Ovary (tissue), 9 donors: Measurements from ENCODE around the gene SRP68. TPM values are rescaled to one million over a fixed set of nuclear protein-coding genes. Genes with fewer than 3 reads are reported as not detected.

Source experiments
- DNase-seq, 5 donors: peaks; one replicate each; pipeline ENCODE4 v3.0.0-alpha.2; 2019 to 2020
- H3K27ac ChIP-seq, 2 donors: fragments of 200-600 bp; one replicate each; pipeline versions ENCODE4 v1.5.1 to v1.8.0; 2019 to 2022
- H3K27me3 ChIP-seq: fragments of 200-600 bp; one replicate; pipeline ENCODE4 v1.8.0; 2022
- H3K36me3 ChIP-seq: fragments of 200-600 bp; sonication (generic); one replicate; pipeline ENCODE4 v1.5.1; 2019
- H3K4me1 ChIP-seq: one replicate; pipeline ENCODE4 v1.8.1; 2013; ENCODE audit warnings: mild to moderate bottlenecking, moderate library complexity; ENCODE audit not compliant: insufficient read depth
- H3K4me3 ChIP-seq: fragments of 200-600 bp; sonication (generic); one replicate; pipeline ENCODE4 v1.5.1; 2017
- H3K9me3 ChIP-seq, 2 donors: fragments of 200-600 bp in 1 of 2; sonication (generic) in 1 of 2; one replicate each; pipeline versions ENCODE4 v1.5.1 to v1.8.1; 2013 to 2019; ENCODE audit warnings: mild to moderate bottlenecking in 1 of 2, moderate library complexity in 1 of 2
- EP300 ChIP-seq: sonication (generic); formaldehyde crosslinking; IDR thresholded peaks from one replicate; pipeline ENCODE4 v1.6.1; 2017; ENCODE audit warnings: antibody characterized with exemption
- POLR2A ChIP-seq: fragments of 450-650 bp; IDR thresholded peaks from one replicate; pipeline ENCODE4 v1.6.1; 2017; ENCODE audit warnings: antibody characterized with exemption, mild to moderate bottlenecking, moderate library complexity
- WGBS, 3 donors: extraction: QIAGEN DNeasy Blood & Tissue Kit in 1 of 3; methylation state at CpG; one replicate each; pipeline versions ENCODE4 v1.1.5 to v1.1.7; 2013 to 2017; 5-methylcytosine and 5-hydroxymethylcytosine counted together
- intact Hi-C, 4 donors: fragments of 100-400 bp; cut with DNase I; formaldehyde crosslinking; loops; one replicate each; pipeline versions ENCODE4 v1.11.0 to v1.15.1; 2022 to 2023
- polyA plus RNA-seq, 2 donors: library from polyadenylated mRNA; stranded (reverse); fragments of 200-250 nt in 1 of 2; fragments of 350-450 nt in 1 of 2; fragmentation: Illumina TruSeq in 1 of 2; extraction: RNeasy Lipid Tissue Mini Kit (QIAGEN cat#74804) in 1 of 2; gene quantifications; one replicate each; pipeline ENCODE4 v1.2.3, GENCODE V29; 2013 to 2014
- total RNA-seq, 7 donors: library from RNA; depleted of rRNA in 2 of 7; stranded (reverse); fragments of >200 nt in 2 of 7; fragmentation: NEBNext Ultra II Directional in 3 of 7; extraction: Animal tissue kit (Norgen Biotek cat#: 25700) in 3 of 7; gene quantifications; one replicate each; pipeline versions ENCODE4 v1.1.0 to v1.2.4, GENCODE V29; 2016 to 2023
- TF ChIP-seq, protein P1 (sequence below), 3 donors: fragments of 450-650 bp in 2 of 3; fragments of 200-600 bp in 1 of 3; IDR thresholded peaks; one replicate each; pipeline versions ENCODE4 v1.5.1 to v1.8.0; 2016 to 2022; ENCODE audit warnings: antibody characterized with exemption in 3 of 3, mild to moderate bottlenecking in 1 of 3
- donor health status: DM: no; HTN: no; CAD: no; lungs with moderate emphysema.
- donor health status: DM: no; HTN: no; CAD: no.
- donor health status: Bipolar disorder and iron deficiency.
- donor health status: DM: yes; HTN: yes; CAD: no.
- donor health status: DM: no; HTN: no; CAD: no.
- donor health status: DM: yes; HTN: yes; CAD: no.

The SRP68 gene
- total and polyA plus RNA-seq, 9 donors: 33.0 to 101 (median 70.9) TPM

DNA sequence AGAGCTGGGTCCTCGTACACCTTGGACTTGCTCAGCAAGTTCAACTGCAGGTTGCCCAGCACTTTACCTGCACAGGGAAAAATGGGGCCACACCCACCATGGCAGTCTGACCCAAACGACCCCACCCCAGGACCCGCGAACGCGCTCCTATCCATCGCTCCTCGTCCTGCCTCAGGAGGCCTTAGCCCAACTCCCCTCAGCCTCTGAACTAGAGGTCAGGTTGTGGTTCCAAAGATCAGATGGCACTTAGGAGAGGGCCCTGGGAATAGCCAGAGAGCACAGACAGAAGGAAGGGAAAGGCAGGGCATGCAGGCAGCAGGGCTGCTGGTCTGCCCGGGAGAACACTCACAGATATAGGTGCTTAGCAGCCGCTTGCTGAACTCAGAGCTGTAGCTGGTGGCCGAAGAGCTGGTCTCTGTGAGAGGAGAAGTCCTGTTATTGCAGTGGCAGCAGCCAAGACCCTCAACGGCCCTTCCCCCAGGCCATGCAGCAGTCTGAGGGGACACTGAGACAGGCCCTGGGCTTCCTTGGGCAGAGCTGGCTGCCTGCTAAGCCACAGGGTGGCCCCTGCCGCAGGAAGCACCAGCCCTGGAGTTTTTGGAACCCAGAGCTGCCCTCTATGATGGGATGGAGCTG, 13.5 kb upstream of the SRP68 start:
- DNase-seq: no peak
- no peaks in the 10 kb centered on the region for H3K4me1 ChIP-seq
- H3K36me3 ChIP-seq: no peaks in the 10 kb centered on the region
- TF ChIP-seq POLR2A: no peak
- TF ChIP-seq, protein P1, sequence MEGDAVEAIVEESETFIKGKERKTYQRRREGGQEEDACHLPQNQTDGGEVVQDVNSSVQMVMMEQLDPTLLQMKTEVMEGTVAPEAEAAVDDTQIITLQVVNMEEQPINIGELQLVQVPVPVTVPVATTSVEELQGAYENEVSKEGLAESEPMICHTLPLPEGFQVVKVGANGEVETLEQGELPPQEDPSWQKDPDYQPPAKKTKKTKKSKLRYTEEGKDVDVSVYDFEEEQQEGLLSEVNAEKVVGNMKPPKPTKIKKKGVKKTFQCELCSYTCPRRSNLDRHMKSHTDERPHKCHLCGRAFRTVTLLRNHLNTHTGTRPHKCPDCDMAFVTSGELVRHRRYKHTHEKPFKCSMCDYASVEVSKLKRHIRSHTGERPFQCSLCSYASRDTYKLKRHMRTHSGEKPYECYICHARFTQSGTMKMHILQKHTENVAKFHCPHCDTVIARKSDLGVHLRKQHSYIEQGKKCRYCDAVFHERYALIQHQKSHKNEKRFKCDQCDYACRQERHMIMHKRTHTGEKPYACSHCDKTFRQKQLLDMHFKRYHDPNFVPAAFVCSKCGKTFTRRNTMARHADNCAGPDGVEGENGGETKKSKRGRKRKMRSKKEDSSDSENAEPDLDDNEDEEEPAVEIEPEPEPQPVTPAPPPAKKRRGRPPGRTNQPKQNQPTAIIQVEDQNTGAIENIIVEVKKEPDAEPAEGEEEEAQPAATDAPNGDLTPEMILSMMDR (IDR thresholded peaks at IDR 0.05): no peak
- TF ChIP-seq EP300: no peak
- H3K9me3 ChIP-seq: no peaks in the 10 kb centered on the region
- no peak overlapping the region for H3K27ac ChIP-seq
- H3K27me3 ChIP-seq: no peaks in the 10 kb centered on the region
- no peak overlapping the region for H3K4me3 ChIP-seq
- intact Hi-C loops: no loop called here
- 87 to 89% (median 88%) methylated on average over 13 of the region's 13 CpGs for WGBS, 3 donors

GRCh38 chr17:76085066-76085730, 12.9 kb upstream of the SRP68 start:
- no peaks in the 10 kb centered on the region for H3K9me3 ChIP-seq
- TF ChIP-seq POLR2A (no peak), EP300 (no peak)
- TF ChIP-seq, protein P1 (IDR thresholded peaks at IDR 0.05): no peak
- 74 to 84% (median 75%) methylated on average over 17 of the region's 17 CpGs for WGBS, 3 donors
- intact Hi-C loops: no loop called here
- DNase-seq: no peak
- no peak overlapping the region for H3K4me3 ChIP-seq
- no peaks in the 10 kb centered on the region for H3K36me3 ChIP-seq
- no peaks in the 10 kb centered on the region for H3K27me3 ChIP-seq
- no peak overlapping the region for H3K27ac ChIP-seq
- H3K4me1 ChIP-seq: peaks cover 3% of the 10 kb centered on the region

GRCh38 chr17:76083536-76084182, 11.3 kb upstream of the SRP68 start:
- Histone ChIP-seq H3K4me3 (no peak overlapping the region), H3K27me3 (no peaks in the 10 kb centered on the region), H3K9me3 (no peaks in the 10 kb centered on the region), H3K36me3 (no peaks in the 10 kb centered on the region), H3K4me1 (peaks cover 13% of the 10 kb centered on the region), H3K27ac (no peak overlapping the region)
- WGBS, 3 donors: 73 to 79% (median 74%) methylated on average over 14 to 15 of the region's 15 CpGs
- intact Hi-C loops: no loop called here
- DNase-seq: no peak
- TF ChIP-seq EP300 (no peak), POLR2A (no peak)
- TF ChIP-seq, protein P1 (IDR thresholded peaks at IDR 0.05): no peak

DNA sequence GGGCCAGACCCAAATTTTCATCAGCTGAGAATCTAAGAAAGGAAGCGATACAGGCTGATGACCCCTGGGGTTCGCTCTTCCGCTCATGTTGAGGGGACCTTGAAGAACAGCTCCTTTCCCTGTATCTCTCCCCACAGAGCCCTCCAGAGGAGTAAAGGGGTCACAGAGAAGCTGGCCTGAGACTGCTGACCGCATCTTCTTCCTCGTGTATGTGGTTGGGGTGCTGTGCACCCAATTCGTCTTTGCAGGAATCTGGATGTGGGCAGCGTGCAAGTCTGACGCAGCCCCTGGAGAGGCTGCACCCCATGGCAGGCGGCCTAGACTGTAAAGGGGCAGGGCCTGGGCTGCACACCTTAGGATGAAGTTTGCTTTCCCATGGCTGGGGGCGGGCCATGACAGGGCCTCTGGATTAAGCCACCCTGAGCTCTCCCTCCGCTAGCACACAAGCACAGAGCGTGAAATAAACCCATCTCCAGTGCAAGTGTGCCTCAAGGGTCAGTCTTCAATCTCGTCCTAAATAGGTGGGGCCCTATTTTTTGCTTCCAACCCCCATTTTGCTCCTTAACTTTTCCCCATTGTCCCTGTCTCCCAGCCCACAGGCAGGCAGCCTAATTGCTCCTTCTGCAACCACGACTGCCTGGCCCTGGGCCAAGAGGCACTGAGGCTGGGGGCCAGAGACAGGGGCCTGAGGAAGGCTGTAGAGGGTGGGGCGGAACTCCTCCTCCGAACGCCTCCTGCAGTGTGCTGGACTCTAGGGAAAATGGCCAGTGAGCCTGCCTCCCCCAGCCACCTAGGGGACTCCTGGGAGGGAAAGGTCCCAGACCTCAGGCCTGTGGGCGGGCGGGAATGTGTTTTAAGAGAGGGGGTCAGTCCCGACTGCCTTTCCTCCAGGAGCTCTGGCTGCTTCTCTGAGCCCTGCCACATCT, 10.3 kb upstream of the SRP68 start:
- Histone ChIP-seq H3K27me3 (no peaks in the 10 kb centered on the region), H3K9me3 (no peaks in the 10 kb centered on the region), H3K36me3 (no peaks in the 10 kb centered on the region), H3K27ac (no peak overlapping the region), H3K4me1 (peaks cover 13% of the 10 kb centered on the region), H3K4me3 (no peak overlapping the region)
- intact Hi-C loops: no loop called here
- WGBS, 3 donors: 74 to 77% (median 76%) methylated on average over 20 of the region's 20 CpGs
- no peak for DNase-seq
- TF ChIP-seq POLR2A (no peak), EP300 (no peak)
- TF ChIP-seq, protein P1 (IDR thresholded peaks at IDR 0.05): no peak
